ENCODE data around the gene CTNNA3. TPM values are rescaled to one million over a fixed set of nuclear protein-coding genes. Genes with fewer than 3 reads are reported as not detected.

The CTNNA3 gene
- total RNA-seq, 1 donor from 2014 or later = not detected

DNA sequence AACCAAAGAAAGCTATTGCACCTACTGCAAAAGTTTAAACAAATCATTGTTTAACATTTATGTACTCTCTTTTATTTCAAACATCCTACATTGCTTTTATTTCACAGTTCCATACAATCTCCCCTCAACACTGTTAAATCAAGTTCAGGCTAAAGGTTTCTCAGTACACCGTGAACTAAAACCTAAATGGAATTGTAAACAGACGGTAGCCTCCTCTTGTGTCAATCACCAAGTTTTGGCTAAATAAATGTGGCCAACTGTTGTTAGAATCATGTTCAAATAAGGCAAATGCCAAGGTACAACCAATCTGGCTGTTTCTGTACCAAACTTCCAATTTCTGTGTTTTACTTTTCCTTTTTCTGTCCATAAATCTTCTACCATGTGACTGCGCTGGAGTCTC lies 1493.9 kb downstream of the CTNNA3 start:
- H3K4me1 Mint-ChIP-seq = no peaks in the 10 kb centered on the region
- ATAC-seq (ENCODE audit: low read depth) = no peak
- POLR2A ChIA-PET = no interaction called here
- CTCF ChIA-PET = no interaction called here
- H3K27me3 Mint-ChIP-seq = no peaks in the 10 kb centered on the region
- H3K9me3 Mint-ChIP-seq = no peaks in the 10 kb centered on the region
- H3K27ac Mint-ChIP-seq = no peak overlapping the region
- H3K4me3 Mint-ChIP-seq = no peak overlapping the region
- DNase-seq = no peak
- TF ChIP-seq, protein P1, sequence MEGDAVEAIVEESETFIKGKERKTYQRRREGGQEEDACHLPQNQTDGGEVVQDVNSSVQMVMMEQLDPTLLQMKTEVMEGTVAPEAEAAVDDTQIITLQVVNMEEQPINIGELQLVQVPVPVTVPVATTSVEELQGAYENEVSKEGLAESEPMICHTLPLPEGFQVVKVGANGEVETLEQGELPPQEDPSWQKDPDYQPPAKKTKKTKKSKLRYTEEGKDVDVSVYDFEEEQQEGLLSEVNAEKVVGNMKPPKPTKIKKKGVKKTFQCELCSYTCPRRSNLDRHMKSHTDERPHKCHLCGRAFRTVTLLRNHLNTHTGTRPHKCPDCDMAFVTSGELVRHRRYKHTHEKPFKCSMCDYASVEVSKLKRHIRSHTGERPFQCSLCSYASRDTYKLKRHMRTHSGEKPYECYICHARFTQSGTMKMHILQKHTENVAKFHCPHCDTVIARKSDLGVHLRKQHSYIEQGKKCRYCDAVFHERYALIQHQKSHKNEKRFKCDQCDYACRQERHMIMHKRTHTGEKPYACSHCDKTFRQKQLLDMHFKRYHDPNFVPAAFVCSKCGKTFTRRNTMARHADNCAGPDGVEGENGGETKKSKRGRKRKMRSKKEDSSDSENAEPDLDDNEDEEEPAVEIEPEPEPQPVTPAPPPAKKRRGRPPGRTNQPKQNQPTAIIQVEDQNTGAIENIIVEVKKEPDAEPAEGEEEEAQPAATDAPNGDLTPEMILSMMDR (IDR thresholded peaks at IDR 0.05) = no peak
- intact Hi-C loops (cut with micrococcal nuclease) = no loop called here
- no peaks in the 10 kb centered on the region for H3K36me3 Mint-ChIP-seq (ENCODE audit: low read depth)

DNA sequence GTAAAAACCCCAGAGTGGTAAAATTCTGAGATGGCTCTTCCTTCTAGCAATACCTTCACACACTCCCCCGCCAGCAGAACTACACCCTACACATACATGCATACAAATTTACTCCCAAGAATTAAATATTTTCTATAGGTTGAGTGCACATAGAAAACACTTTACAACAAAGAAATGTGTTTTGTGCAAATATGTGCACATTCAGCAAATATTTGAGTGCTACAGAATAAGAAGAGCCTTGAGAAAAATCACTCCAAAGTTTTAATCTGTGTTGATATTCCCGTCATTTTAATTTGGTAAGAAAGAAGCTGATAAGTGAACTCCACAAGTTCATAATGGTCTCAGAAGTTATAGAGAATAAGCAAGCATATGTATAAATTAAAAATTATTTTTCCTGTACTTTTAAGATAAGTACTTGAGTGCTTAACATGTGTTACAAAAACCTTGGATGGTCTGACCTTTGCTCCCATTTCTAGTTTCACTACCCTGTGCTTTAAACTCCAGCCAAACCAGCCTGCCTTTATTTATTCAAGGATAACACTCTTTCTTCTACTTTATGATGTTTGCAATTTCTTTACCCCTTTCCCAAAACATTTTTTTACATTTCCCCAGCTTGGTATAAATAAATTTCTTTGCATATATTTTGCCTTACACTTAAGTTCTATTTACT lies 1503.7 kb downstream of the CTNNA3 start:
- H3K36me3 Mint-ChIP-seq (ENCODE audit: low read depth) = no peaks in the 10 kb centered on the region
- H3K27me3 Mint-ChIP-seq = no peaks in the 10 kb centered on the region
- CTCF ChIA-PET = no interaction called here
- ATAC-seq (ENCODE audit: low read depth) (no peak), DNase-seq (no peak)
- H3K9me3 Mint-ChIP-seq = no peaks in the 10 kb centered on the region
- intact Hi-C loops (cut with micrococcal nuclease) = no loop called here
- POLR2A ChIA-PET = no interaction called here
- no peaks in the 10 kb centered on the region for H3K4me1 Mint-ChIP-seq
- H3K4me3 Mint-ChIP-seq = no peak overlapping the region
- H3K27ac Mint-ChIP-seq = no peak overlapping the region
- TF ChIP-seq, protein P1 (IDR thresholded peaks at IDR 0.05) = no peak

DNA sequence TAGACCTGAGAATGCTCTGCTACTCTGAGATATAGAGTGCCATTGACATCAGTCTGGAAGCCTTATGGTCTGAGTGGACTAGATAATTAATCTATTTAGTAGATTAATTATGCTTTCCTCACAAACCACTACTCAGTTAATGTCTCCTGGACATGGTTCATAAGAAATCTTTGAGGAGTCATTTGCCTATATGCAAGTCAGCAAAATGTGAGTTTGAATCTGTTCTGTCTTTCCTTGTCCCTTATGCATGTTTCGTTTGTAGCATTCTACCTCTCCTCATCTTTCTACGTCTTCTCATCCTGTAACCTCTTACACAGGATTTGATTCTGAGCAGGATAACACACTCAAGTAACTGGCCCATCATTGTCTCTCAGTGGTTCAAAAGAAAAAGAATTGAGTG lies 1505.6 kb downstream of the CTNNA3 start:
- intact Hi-C loops (cut with micrococcal nuclease) = no loop called here
- Mint-ChIP-seq H3K4me1 (no peaks in the 10 kb centered on the region), H3K27me3 (no peaks in the 10 kb centered on the region), H3K27ac (no peak overlapping the region), H3K4me3 (no peak overlapping the region), H3K36me3 (ENCODE audit: low read depth) (no peaks in the 10 kb centered on the region), H3K9me3 (no peaks in the 10 kb centered on the region)
- ATAC-seq (ENCODE audit: low read depth) (no peak), DNase-seq (no peak)
- POLR2A ChIA-PET = no interaction called here
- TF ChIP-seq, protein P1 (IDR thresholded peaks at IDR 0.05) = no peak
- CTCF ChIA-PET = no interaction called here

DNA sequence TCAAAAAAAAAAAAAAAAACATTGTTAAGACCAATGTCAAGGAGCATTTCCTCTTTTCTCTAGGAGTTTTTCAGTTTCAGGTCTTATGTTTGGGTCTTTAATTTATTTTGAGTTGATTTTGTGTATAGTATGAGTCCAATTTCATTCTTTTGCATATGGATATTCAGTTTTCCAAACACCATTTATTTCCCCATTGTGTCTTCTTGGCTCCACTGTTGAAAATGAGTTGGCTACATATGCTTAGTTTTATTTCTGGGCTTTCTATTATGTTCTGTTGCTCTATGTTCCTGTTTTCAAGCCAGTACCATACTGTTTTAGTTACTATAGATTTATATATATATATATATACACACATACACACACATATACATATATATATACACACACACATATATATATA lies 1506.7 kb downstream of the CTNNA3 start:
- Mint-ChIP-seq H3K9me3 (no peaks in the 10 kb centered on the region), H3K4me3 (no peak overlapping the region), H3K4me1 (no peaks in the 10 kb centered on the region), H3K36me3 (ENCODE audit: low read depth) (no peaks in the 10 kb centered on the region), H3K27me3 (no peaks in the 10 kb centered on the region), H3K27ac (no peak overlapping the region)
- POLR2A ChIA-PET = no interaction called here
- intact Hi-C loops (cut with micrococcal nuclease) = no loop called here
- ATAC-seq (ENCODE audit: low read depth) (no peak), DNase-seq (no peak)
- TF ChIP-seq, protein P1 (IDR thresholded peaks at IDR 0.05) = no peak
- CTCF ChIA-PET = no interaction called here

DNA sequence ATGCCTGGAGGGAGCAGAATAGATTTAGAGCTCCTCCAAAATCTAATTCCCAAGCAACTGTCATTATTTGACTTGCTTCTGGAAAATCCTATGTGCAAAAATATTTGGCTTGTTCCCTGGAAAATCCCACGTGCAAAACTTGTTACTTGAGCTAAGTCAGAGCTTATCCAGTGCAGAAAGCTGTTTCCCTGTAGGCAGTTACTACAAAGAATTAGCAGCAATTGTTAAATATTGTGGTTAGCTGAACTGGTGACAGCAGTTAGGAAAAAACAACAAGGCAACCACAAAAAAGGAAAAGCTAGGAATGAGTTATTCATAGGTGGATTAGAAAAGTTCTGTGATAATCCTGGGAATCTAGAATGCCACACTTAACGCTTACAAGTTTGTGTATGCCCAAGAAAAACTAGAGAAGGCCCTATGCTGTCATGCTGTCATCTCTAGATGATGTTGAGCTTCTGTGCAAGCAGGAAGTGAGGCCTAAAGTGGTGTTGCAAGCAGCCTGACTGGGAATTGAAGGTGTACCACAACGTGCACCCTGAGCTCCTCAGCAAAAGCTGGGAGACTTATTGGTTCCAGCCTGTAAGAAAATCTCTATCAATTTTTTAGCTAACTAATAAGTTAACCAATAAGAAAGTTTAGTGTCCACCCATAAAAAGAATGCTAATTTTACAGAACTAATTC lies 1508.8 kb downstream of the CTNNA3 start:
- ATAC-seq (ENCODE audit: low read depth) = no peak
- ChIA-PET POLR2A (no interaction called here), CTCF (no interaction called here)
- Mint-ChIP-seq H3K4me1 (no peaks in the 10 kb centered on the region), H3K36me3 (ENCODE audit: low read depth) (no peaks in the 10 kb centered on the region), H3K9me3 (no peaks in the 10 kb centered on the region), H3K27me3 (no peaks in the 10 kb centered on the region), H3K27ac (no peak overlapping the region), H3K4me3 (no peak overlapping the region)
- intact Hi-C loops (cut with micrococcal nuclease) = no loop called here
- TF ChIP-seq, protein P1 (IDR thresholded peaks at IDR 0.05) = no peak
- no peak for DNase-seq

Measured in activated B cell treated with CpG ODN at 0.5 μM for 24 hours (primary cell).